ENCODE data around the gene PTCH1. TPM values are rescaled to one million over a fixed set of nuclear protein-coding genes. Genes with fewer than 3 reads are reported as not detected.

Gene PTCH1
- total and polyA plus RNA-seq, 10 of the 15 experiments (the other 5 are each of a cell fraction or from before 2014, with no cell fraction given): 0.16 to 6.1 (median 2.6) TPM

DNA sequence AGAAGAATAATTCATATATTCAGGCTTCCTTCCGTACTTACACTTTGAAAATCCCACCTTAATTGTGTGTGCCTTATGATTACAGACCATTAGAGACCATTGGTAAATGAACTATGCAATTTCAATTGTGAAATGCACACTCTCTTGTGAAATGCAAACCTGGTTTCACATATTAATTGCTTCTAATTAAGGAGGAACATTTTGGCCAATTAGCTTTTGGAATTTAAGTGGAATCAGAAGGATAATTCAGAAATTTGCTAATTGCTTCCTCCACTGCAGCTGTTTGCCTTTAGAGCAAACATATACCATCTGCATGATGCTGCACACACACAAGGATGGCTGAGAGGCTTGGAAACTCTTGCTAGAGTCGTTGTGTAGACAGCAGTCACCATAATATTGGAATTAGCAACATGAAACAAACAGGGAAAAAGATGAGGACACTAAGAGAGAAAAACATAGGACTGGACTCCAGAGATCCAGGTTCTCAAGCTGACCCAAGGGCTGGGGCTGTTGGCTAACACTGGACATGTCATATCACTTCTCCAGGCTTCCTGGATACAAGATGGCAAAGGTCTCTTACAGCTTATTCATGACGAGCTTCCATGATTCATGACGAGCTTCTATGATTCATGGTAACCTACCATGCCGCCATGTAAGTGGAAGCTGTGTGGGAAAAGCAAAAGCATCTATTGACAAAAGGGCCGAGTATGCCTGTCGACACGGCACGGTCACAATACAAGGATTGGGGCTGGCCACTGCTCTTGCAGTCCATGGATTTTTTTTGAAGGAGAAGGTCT, 78.0 kb downstream of the PTCH1 start:
- Histone ChIP-seq H3K27ac (ENCODE audit: control insufficient read depth, insufficient read depth) (no peak overlapping the region), H3K36me3 (ENCODE audit: control insufficient read depth in 2 of 2, insufficient read depth in 2 of 2, low read length in 1 of 2) (no peaks in the 10 kb centered on the region; a peak in 1 of 4 replicates), H3K9me3 (replicated peaks; ENCODE audit: control insufficient read depth, insufficient read depth, low read length) (no peaks in the 10 kb centered on the region), H4K20me1 (ENCODE audit: control insufficient read depth, insufficient read depth) (no peaks in the 10 kb centered on the region), H3K4me1 (ENCODE audit: control insufficient read depth, insufficient read depth, low read length) (no peaks in the 10 kb centered on the region), H3K79me2 (ENCODE audit: control insufficient read depth, insufficient read depth, low read length) (no peaks in the 10 kb centered on the region), H3K4me2 (ENCODE audit: control insufficient read depth, insufficient read depth) (no peak overlapping the region), H3K27me3 (replicated peaks in 1 of 2; ENCODE audit: control insufficient read depth in 2 of 2, insufficient read depth in 2 of 2, low read length in 1 of 2) (no peaks in the 10 kb centered on the region), H3K9ac (ENCODE audit: control insufficient read depth, insufficient read depth, low read length) (no peak overlapping the region), H3K4me3 (no peak overlapping the region), H2AFZ (ENCODE audit: control insufficient read depth, low read depth, low read length) (no peak overlapping the region)
- in situ Hi-C loops (cut with MboI) (no loop called here), intact Hi-C loops (cut with micrococcal nuclease; ENCODE audit: unreplicated experiment) (no loop called here)
- DNase-seq (ENCODE audit: low read depth, low spot score) (no peak), FAIRE-seq (no peak), ATAC-seq (no peak)
- ChIA-PET RAD21 (ENCODE audit: unreplicated experiment) (interaction anchor here (0.7 kb wide), 1 partner anchor 18 kb away, joined by 4 read pairs; no protein-coding TSS in a partner anchor), CTCF (interaction anchor here (0.5 to 0.6 kb wide), 2 partner anchors 150 to 1211 kb away, joined by 3 read pairs; no protein-coding TSS in a partner anchor), POLR2A (interaction anchor here (1.0 kb wide), 1 partner anchor 8 kb away, joined by 4 read pairs; no protein-coding TSS in a partner anchor), SMC1A (ENCODE audit: uncharacterized antibody, unreplicated experiment) (no interaction called here)
- no TSS peak for BruUV-seq (replicated peaks)
- no peak for TF ChIP-seq ETV6 (conservative IDR thresholded peaks at IDR 0.05 in 1 of 2, IDR thresholded peaks at IDR 0.05 in 1 of 2; ENCODE audit: borderline replicate concordance in 1 of 2, low read depth in 1 of 2)
- no peak for TF ChIP-seq TCF3 (IDR thresholded peaks at IDR 0.05; ENCODE audit: borderline replicate concordance, insufficient read depth, low read depth, low read length)
- TF ChIP-seq SMC3 (IDR thresholded peaks at IDR 0.05; ENCODE audit: borderline replicate concordance, low read length): no peak
- TF ChIP-seq JUND (IDR thresholded peaks at IDR 0.05; ENCODE audit: low read depth, low read length): no peak
- no peak for TF ChIP-seq NKRF (conservative IDR thresholded peaks at IDR 0.05)
- TF ChIP-seq, protein P1, sequence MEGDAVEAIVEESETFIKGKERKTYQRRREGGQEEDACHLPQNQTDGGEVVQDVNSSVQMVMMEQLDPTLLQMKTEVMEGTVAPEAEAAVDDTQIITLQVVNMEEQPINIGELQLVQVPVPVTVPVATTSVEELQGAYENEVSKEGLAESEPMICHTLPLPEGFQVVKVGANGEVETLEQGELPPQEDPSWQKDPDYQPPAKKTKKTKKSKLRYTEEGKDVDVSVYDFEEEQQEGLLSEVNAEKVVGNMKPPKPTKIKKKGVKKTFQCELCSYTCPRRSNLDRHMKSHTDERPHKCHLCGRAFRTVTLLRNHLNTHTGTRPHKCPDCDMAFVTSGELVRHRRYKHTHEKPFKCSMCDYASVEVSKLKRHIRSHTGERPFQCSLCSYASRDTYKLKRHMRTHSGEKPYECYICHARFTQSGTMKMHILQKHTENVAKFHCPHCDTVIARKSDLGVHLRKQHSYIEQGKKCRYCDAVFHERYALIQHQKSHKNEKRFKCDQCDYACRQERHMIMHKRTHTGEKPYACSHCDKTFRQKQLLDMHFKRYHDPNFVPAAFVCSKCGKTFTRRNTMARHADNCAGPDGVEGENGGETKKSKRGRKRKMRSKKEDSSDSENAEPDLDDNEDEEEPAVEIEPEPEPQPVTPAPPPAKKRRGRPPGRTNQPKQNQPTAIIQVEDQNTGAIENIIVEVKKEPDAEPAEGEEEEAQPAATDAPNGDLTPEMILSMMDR (IDR thresholded peaks at IDR 0.05 in 2 of 3, conservative IDR thresholded peaks at IDR 0.05 in 1 of 3; ENCODE audit: control insufficient read depth in 2 of 3, extremely low read depth in 1 of 3, insufficient read depth in 1 of 3, low read depth in 3 of 3, low read length in 3 of 3): no peak
- TF ChIP-seq SREBF2 (IDR thresholded peaks at IDR 0.05; ENCODE audit: low read length): no peak
- no peak for TF ChIP-seq PAX8 (IDR thresholded peaks at IDR 0.05)
- TF ChIP-seq, protein P2, sequence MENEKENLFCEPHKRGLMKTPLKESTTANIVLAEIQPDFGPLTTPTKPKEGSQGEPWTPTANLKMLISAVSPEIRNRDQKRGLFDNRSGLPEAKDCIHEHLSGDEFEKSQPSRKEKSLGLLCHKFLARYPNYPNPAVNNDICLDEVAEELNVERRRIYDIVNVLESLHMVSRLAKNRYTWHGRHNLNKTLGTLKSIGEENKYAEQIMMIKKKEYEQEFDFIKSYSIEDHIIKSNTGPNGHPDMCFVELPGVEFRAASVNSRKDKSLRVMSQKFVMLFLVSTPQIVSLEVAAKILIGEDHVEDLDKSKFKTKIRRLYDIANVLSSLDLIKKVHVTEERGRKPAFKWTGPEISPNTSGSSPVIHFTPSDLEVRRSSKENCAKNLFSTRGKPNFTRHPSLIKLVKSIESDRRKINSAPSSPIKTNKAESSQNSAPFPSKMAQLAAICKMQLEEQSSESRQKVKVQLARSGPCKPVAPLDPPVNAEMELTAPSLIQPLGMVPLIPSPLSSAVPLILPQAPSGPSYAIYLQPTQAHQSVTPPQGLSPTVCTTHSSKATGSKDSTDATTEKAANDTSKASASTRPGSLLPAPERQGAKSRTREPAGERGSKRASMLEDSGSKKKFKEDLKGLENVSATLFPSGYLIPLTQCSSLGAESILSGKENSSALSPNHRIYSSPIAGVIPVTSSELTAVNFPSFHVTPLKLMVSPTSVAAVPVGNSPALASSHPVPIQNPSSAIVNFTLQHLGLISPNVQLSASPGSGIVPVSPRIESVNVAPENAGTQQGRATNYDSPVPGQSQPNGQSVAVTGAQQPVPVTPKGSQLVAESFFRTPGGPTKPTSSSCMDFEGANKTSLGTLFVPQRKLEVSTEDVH (IDR thresholded peaks at IDR 0.05; ENCODE audit: low read depth, partially characterized antibody): no peak
- WGBS (ENCODE audit: insufficient coverage, insufficient replicate concordance, low lambda C conversion rate, missing lambda C conversion rate): 77% methylated on average over 9 of the region's 9 CpGs

Data from GM12878 (cell line).